Measurements from ENCODE around the gene ANKRD33. TPM values are rescaled to one million over a fixed set of nuclear protein-coding genes. Genes with fewer than 3 reads are reported as not detected.

ANKRD33 gene
- total and polyA plus RNA-seq, 5 donors from 2014 or later, result not detected

DNA sequence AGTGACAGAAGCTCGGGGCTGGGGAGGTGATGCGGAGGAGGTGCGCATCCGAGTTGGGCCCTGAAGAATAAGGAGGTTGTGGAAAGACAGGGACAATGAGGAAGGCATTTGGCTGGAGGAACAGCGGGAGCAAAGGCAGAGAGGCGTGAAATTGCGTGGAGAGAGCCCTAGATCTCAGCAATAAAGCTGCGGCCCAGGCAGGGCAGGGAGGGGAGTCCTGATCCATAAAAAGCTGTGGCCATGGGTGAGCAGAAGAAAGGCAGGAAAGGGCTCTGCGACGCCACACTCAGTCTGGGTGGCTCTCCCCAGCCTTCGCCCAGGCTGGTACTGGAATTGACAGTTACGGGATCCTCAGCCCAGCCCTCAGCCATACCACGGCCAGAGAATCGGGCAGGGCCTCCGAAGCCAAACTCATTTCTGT is 41.6 kb upstream of the ANKRD33 start:
- no peaks in the 10 kb centered on the region for H3K9me3 ChIP-seq (ENCODE audit: control insufficient read depth in 2 of 2, low read length in 2 of 2)
- no peak overlapping the region for H3K27ac Mint-ChIP-seq
- peaks cover 72% of the 10 kb centered on the region for H3K27me3 Mint-ChIP-seq
- H3K4me3 ChIP-seq (ENCODE audit: low read depth, low read length), result no peak overlapping the region
- H3K36me3 ChIP-seq (ENCODE audit: control insufficient read depth, insufficient read depth, low read length), result no peaks in the 10 kb centered on the region
- H3K27ac ChIP-seq (ENCODE audit: insufficient read depth, low read length, poor library complexity, severe bottlenecking), result no peak overlapping the region
- DNase-seq (no peak), ATAC-seq (ENCODE audit: low read depth in 2 of 2) (no peak)
- peak overlapping the region in 3 of 4 donors; percentile 65 to 86 (median 71) for H3K4me3 Mint-ChIP-seq
- H3K27me3 ChIP-seq (ENCODE audit: control insufficient read depth, insufficient read depth, low read length), result peaks cover 9% of the 10 kb centered on the region
- peaks cover 13% of the 10 kb centered on the region for H3K4me1 ChIP-seq (ENCODE audit: control insufficient read depth, insufficient read depth, low read length, poor library complexity, severe bottlenecking)
- H3K9me3 Mint-ChIP-seq, result no peaks in the 10 kb centered on the region
- H3K4me1 Mint-ChIP-seq, result peaks cover 0 to 15% (median under 1%) of the 10 kb centered on the region in 4 donors
- H3K36me3 Mint-ChIP-seq, result peaks cover 4% of the 10 kb centered on the region

DNA sequence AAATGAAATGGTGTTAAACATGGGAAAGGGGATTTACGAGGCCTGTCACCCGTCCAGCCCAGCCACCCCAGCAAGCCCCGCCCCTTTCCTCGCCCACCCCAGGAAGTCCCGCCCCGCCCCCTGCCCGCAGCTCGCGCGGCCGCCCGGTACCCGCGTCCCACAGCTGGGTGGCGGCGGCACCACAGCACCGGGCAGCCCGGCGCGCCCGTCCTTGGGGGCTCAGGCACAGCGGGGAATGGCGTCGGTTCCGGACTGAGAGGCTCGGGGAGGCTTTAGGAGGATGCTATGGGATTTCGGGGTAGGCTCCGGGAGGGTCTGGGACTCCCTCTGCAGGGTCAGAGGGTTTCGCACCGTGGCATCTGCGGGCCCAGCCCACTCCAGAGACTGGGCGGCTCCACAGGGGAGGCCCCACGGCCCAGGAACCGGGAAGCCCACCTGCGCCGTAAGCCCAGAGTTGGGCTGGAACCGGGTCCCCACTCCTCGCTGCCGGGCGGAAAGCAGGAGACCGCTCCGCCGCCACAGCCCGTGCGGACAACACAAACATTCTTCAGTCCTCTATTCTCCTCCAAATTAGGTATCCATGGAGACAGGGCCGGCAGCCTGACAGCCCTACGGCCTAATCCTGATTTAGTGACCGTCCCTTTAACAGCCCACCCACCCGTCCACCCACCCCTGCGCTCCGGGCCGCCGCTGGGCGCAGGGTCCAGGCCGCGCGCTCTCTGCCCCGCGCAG is 40.8 kb upstream of the ANKRD33 start:
- ATAC-seq (ENCODE audit: low read depth in 2 of 2), result no peak
- peaks cover 72% of the 10 kb centered on the region for H3K27me3 Mint-ChIP-seq
- H3K4me1 Mint-ChIP-seq, result peaks cover 0 to 17% (median under 1%) of the 10 kb centered on the region in 4 donors

DNA sequence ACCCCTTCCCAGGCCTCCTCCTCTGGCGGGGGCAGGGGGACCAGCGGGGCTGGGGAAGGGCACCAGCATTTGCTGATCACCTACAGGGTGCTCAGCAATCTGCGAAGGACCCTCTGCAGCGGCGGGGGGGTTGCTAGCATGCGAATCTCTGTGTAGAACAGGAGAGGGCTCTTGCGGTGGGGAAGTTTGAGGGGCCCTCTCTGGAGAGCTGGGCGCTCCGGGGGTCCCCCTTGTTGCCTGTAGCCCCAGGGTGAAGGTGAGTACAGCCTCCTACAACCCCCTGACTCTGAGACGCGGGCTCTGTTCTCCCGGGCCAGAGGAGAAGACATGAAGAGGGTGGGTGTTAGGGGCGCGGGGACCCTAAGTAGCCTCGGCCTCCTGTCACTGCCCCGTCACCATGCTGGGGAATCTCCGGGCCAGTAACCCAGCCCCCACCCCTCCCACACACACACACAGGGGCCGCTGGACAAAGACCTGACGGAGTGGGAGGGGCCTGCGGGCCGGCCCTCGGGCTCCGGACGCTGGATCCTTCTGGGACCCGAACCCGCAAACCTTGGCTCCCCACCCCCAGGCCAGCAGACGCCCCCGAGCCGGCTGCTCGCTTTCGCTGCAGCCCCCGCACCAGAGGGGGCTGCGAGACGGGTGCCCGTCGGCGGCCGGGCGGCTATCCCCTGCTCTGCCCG is 40.1 kb upstream of the ANKRD33 start:
- H3K27me3 Mint-ChIP-seq, result peaks cover 79% of the 10 kb centered on the region
- H3K36me3 Mint-ChIP-seq, result peaks cover 4% of the 10 kb centered on the region
- no peak for ATAC-seq (ENCODE audit: low read depth in 2 of 2)
- no peak overlapping the region for H3K4me3 ChIP-seq (ENCODE audit: low read depth, low read length)
- no peak overlapping the region for H3K27ac Mint-ChIP-seq
- no peak for DNase-seq
- H3K9me3 ChIP-seq (ENCODE audit: control insufficient read depth in 2 of 2, low read length in 2 of 2), result no peaks in the 10 kb centered on the region
- peak overlapping the region in 2 of 4 donors; percentile 55 to 69 for H3K4me3 Mint-ChIP-seq
- H3K27ac ChIP-seq (ENCODE audit: insufficient read depth, low read length, poor library complexity, severe bottlenecking), result no peak overlapping the region
- no peaks in the 10 kb centered on the region for H3K36me3 ChIP-seq (ENCODE audit: control insufficient read depth, insufficient read depth, low read length)
- H3K4me1 ChIP-seq (ENCODE audit: control insufficient read depth, insufficient read depth, low read length, poor library complexity, severe bottlenecking), result peaks cover 13% of the 10 kb centered on the region
- H3K4me1 Mint-ChIP-seq, result peaks cover 0 to 17% (median under 1%) of the 10 kb centered on the region in 4 donors
- H3K9me3 Mint-ChIP-seq, result no peaks in the 10 kb centered on the region
- H3K27me3 ChIP-seq (ENCODE audit: control insufficient read depth, insufficient read depth, low read length), result peaks cover 4% of the 10 kb centered on the region

More for the DNA sequence above, 40.8 kb upstream of the ANKRD33 start:
- Histone ChIP-seq H3K27me3 (ENCODE audit: control insufficient read depth, insufficient read depth, low read length) (peaks cover 9% of the 10 kb centered on the region), H3K36me3 (ENCODE audit: control insufficient read depth, insufficient read depth, low read length) (no peaks in the 10 kb centered on the region), H3K9me3 (ENCODE audit: control insufficient read depth in 2 of 2, low read length in 2 of 2) (no peaks in the 10 kb centered on the region), H3K27ac (ENCODE audit: insufficient read depth, low read length, poor library complexity, severe bottlenecking) (no peak overlapping the region), H3K4me3 (ENCODE audit: low read depth, low read length) (no peak overlapping the region), H3K4me1 (ENCODE audit: control insufficient read depth, insufficient read depth, low read length, poor library complexity, severe bottlenecking) (peaks cover 13% of the 10 kb centered on the region)
- Mint-ChIP-seq H3K9me3 (no peaks in the 10 kb centered on the region), H3K4me3 (peak overlapping the region; percentile 71 to 86 (median 78)), H3K27ac (peak overlapping the region in 1 of 3 donors; percentile 24), H3K36me3 (peaks cover 4% of the 10 kb centered on the region)
- peak in 1 of 3 donors; percentile 13 for DNase-seq

DNA sequence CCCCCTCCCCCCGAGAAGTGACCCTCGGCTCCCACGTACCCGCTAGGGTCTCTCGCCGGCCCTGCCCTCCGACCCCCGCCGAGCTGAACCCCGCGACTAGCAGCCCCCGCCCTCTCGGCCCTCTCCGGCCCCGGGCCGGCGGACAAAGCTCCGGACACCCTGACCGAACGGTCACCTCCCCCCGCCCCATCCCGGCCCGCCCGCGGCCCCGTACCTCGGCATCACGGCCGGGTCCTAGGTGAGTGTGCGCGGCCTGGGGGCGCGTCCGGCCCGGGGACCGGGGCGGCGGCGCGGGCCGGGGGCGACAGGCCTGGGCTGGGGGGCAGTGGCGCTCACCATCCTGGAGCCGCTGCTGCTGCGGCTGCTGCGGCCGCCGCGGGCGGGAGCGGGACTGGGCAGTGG is 39.6 kb upstream of the ANKRD33 start, which contains the start of gene FIGNL2:
Gene FIGNL2 (minus strand): TSS at position 393 of the 402 bp plus-strand sequence. CDS start 26,305 bp downstream, outside the sequence.
- no peak for DNase-seq
- H3K4me3 Mint-ChIP-seq, result peak within 1 kb of the TSS in 2 of 4 donors; percentile 55 to 69
- ATAC-seq (ENCODE audit: low read depth in 2 of 2), result no peak
- H3K4me1 Mint-ChIP-seq, result peaks cover 0 to 17% (median under 1%) of the 10 kb centered on the region in 4 donors
- Histone ChIP-seq H3K4me1 (ENCODE audit: control insufficient read depth, insufficient read depth, low read length, poor library complexity, severe bottlenecking) (peaks cover 13% of the 10 kb centered on the region), H3K27me3 (ENCODE audit: control insufficient read depth, insufficient read depth, low read length) (peaks cover 4% of the 10 kb centered on the region), H3K27ac (ENCODE audit: insufficient read depth, low read length, poor library complexity, severe bottlenecking) (no peak within 1 kb of the TSS), H3K9me3 (ENCODE audit: control insufficient read depth in 2 of 2, low read length in 2 of 2) (no peaks in the 10 kb centered on the region), H3K36me3 (ENCODE audit: control insufficient read depth, insufficient read depth, low read length) (no peaks in the 10 kb centered on the region), H3K4me3 (ENCODE audit: low read depth, low read length) (no peak within 1 kb of the TSS)
- H3K36me3 Mint-ChIP-seq, result peaks cover 4% of the 10 kb centered on the region
- no peaks in the 10 kb centered on the region for H3K9me3 Mint-ChIP-seq
- H3K27me3 Mint-ChIP-seq, result peaks cover 80% of the 10 kb centered on the region
- no peak within 1 kb of the TSS for H3K27ac Mint-ChIP-seq

DNA sequence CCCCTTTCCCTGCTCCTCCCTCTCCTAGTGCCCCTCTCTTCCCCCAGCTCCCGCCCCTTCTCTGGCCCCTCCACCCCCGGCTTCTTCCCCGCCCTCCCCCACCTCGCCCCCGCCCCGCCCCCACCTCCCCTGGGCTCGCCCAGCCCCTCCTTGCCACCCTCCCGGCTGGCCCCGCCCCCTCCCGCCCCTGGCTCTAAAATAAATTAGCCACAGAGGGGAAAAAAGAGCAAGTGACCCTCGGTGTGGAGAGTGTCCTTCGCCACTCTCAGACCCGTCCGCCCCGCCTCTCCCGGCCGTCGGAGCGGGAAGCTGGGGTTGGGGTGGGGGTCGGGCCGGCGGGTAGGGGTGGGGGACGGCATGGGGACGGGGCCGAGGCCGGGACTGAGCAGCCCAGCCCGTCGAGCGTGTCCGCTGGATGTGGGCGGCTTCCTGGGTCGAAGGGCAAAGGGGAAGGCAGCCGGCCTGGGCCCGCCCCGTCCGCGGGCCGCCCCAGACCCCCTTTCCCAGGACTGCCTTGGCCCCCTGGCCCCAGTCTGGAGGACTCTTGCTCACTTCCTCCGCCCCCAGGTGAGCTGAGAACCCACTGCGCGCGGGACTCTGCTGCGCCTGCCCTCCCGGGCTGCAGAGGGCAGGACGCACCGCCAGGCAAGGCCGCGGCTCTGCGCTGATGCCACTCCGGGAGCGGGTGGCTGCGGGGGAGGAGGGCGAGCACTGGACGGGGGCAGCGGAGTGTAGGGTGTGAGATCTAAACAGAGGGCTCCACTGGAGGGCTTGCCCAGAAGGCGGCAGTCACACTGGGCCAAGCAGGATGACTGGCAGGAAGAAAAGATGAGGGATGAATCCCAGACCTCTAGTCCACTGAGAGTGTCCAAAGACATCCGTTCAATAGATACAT is 38.8 kb upstream of the ANKRD33 start:
- peaks cover 0 to 17% (median under 1%) of the 10 kb centered on the region in 4 donors for H3K4me1 Mint-ChIP-seq
- ATAC-seq (ENCODE audit: low read depth in 2 of 2) (no peak), DNase-seq (no peak)
- H3K4me1 ChIP-seq (ENCODE audit: control insufficient read depth, insufficient read depth, low read length, poor library complexity, severe bottlenecking), result peaks cover 13% of the 10 kb centered on the region
- H3K36me3 Mint-ChIP-seq, result peaks cover 4% of the 10 kb centered on the region
- H3K27me3 ChIP-seq (ENCODE audit: control insufficient read depth, insufficient read depth, low read length), result peaks cover 4% of the 10 kb centered on the region
- no peaks in the 10 kb centered on the region for H3K9me3 Mint-ChIP-seq
- no peak overlapping the region for H3K4me3 Mint-ChIP-seq
- H3K27ac ChIP-seq (ENCODE audit: insufficient read depth, low read length, poor library complexity, severe bottlenecking), result no peak overlapping the region
- H3K27ac Mint-ChIP-seq, result no peak overlapping the region
- no peaks in the 10 kb centered on the region for H3K36me3 ChIP-seq (ENCODE audit: control insufficient read depth, insufficient read depth, low read length)
- H3K4me3 ChIP-seq (ENCODE audit: low read depth, low read length), result no peak overlapping the region
- H3K27me3 Mint-ChIP-seq, result peaks cover 73% of the 10 kb centered on the region
- no peaks in the 10 kb centered on the region for H3K9me3 ChIP-seq (ENCODE audit: control insufficient read depth in 2 of 2, low read length in 2 of 2)

DNA sequence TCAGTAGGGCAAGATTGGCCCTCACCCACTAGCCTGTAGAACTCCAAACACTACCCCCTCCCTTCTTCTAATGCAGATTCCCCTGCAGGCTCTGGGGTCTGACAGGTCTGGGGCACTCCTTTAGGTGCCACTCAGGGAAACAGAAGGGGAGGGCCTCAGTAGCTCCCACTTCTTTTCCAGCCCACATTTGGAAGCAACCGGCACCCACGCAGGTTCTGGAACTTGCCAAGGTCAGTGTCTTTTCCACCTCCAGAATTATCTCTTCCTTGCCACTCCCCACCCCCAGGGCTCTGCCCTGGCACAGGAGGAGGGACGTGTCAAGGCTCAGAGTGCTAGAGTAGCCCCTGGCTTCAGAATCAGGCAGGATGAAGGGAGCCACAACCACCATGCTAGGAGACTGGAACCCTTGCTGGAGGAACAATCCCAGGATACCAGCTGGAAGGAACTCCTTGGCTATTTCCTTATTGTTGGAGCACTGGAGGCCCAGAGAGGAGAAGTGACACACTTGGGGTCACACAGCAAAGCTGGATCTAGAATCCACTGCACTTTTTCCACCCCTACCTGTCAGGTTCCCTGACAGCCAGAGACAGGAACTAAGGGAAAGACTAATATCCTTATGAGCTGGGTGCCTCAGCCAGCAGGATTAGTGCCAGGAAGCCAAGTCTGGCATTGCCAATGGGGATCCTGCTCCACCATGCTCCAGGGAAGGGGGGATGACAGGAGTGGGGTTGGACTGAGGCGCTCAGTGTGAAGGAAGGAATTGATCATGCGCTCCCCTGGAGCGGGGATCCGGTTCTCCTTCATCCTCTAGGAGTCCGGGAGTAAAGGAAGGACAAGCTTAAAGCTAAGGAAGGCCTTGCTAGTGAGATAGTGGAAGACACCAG is 37.6 kb upstream of the ANKRD33 start:
- H3K4me3 ChIP-seq (ENCODE audit: low read depth, low read length), result no peak overlapping the region
- ATAC-seq (ENCODE audit: low read depth in 2 of 2), result no peak
- H3K27ac Mint-ChIP-seq, result no peak overlapping the region
- H3K36me3 ChIP-seq (ENCODE audit: control insufficient read depth, insufficient read depth, low read length), result no peaks in the 10 kb centered on the region
- H3K4me1 Mint-ChIP-seq, result peaks cover 0 to 17% (median under 1%) of the 10 kb centered on the region in 4 donors
- H3K27ac ChIP-seq (ENCODE audit: insufficient read depth, low read length, poor library complexity, severe bottlenecking), result no peak overlapping the region
- H3K9me3 ChIP-seq (ENCODE audit: control insufficient read depth in 2 of 2, low read length in 2 of 2), result no peaks in the 10 kb centered on the region
- H3K4me3 Mint-ChIP-seq, result no peak overlapping the region
- H3K4me1 ChIP-seq (ENCODE audit: control insufficient read depth, insufficient read depth, low read length, poor library complexity, severe bottlenecking), result peaks cover 13% of the 10 kb centered on the region
- H3K9me3 Mint-ChIP-seq, result no peaks in the 10 kb centered on the region
- no peaks in the 10 kb centered on the region for H3K36me3 Mint-ChIP-seq
- H3K27me3 ChIP-seq (ENCODE audit: control insufficient read depth, insufficient read depth, low read length), result peaks cover 4% of the 10 kb centered on the region
- H3K27me3 Mint-ChIP-seq, result peaks cover 61% of the 10 kb centered on the region
- DNase-seq, result no peak

DNA sequence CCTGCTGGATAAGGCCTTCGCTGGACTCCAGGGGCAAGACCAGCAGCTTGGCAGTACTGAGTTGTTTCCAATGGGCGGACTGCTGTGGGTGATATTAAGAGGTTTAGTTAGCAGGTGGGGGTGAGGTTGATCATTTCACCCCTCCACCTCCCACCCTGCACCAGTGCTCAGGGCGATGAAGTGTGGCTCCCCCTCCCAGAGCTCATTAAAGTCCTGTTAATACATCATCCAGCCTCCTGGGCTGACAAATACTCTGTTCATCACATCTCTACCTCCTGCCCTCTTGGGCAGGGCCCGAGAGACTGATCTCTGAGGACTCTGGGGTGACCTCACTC is 37.0 kb upstream of the ANKRD33 start:
- ATAC-seq (ENCODE audit: low read depth in 2 of 2), result no peak
- Histone ChIP-seq H3K4me1 (ENCODE audit: control insufficient read depth, insufficient read depth, low read length, poor library complexity, severe bottlenecking) (peaks cover 13% of the 10 kb centered on the region), H3K4me3 (ENCODE audit: low read depth, low read length) (no peak overlapping the region), H3K9me3 (ENCODE audit: control insufficient read depth in 2 of 2, low read length in 2 of 2) (no peaks in the 10 kb centered on the region), H3K36me3 (ENCODE audit: control insufficient read depth, insufficient read depth, low read length) (no peaks in the 10 kb centered on the region), H3K27ac (ENCODE audit: insufficient read depth, low read length, poor library complexity, severe bottlenecking) (no peak overlapping the region), H3K27me3 (ENCODE audit: control insufficient read depth, insufficient read depth, low read length) (peaks cover 3% of the 10 kb centered on the region)
- Mint-ChIP-seq H3K27ac (no peak overlapping the region), H3K9me3 (no peaks in the 10 kb centered on the region), H3K4me3 (no peak overlapping the region), H3K27me3 (peaks cover 56% of the 10 kb centered on the region), H3K36me3 (no peaks in the 10 kb centered on the region), H3K4me1 (peaks cover 0 to 17% (median under 1%) of the 10 kb centered on the region in 4 donors)
- no peak for DNase-seq
